Endodermal cell (in vitro differentiated cells): ENCODE measurements around the gene PSMA6. TPM values are rescaled to one million over a fixed set of nuclear protein-coding genes. Genes with fewer than 3 reads are reported as not detected.
A peak's percentile ranks its signal among the peaks of the same experiment; 100 is the strongest.

ENCODE experiments used
- DNase-seq: peaks from one replicate; pipeline ENCODE4 v3.0.0-alpha.2; 2017
- H3K27ac ChIP-seq: 2 replicates; pipeline ENCODE4 v1.5.1; 2013; ENCODE audit warnings: mild to moderate bottlenecking, low read depth, low read length, moderate library complexity
- H3K27me3 ChIP-seq: 2 replicates; pipeline ENCODE4 v1.6.1; 2013; ENCODE audit warnings: mild to moderate bottlenecking, low read length, moderate library complexity; ENCODE audit not compliant: insufficient read depth, control insufficient read depth, poor library complexity, severe bottlenecking
- H3K36me3 ChIP-seq: 2 replicates; pipeline ENCODE4 v1.7.0; 2013; ENCODE audit warnings: mild to moderate bottlenecking, low read length, moderate library complexity; ENCODE audit not compliant: control insufficient read depth, insufficient read depth
- H3K4me1 ChIP-seq: one replicate; pipeline ENCODE4 v1.7.0; 2013; ENCODE audit warnings: low read length; ENCODE audit not compliant: control insufficient read depth, insufficient read depth
- H3K4me3 ChIP-seq: 2 replicates; pipeline ENCODE4 v1.5.1; 2013; ENCODE audit warnings: mild to moderate bottlenecking, low read length, moderate library complexity
- H3K9ac ChIP-seq: 2 replicates; pipeline ENCODE4 v1.6.1; 2013; ENCODE audit warnings: mild to moderate bottlenecking, low read length, moderate library complexity; ENCODE audit not compliant: poor library complexity, severe bottlenecking; ENCODE audit errors: extremely low read depth
- H3K9me3 ChIP-seq: 2 replicates; pipeline ENCODE4 v1.6.1; 2013; ENCODE audit warnings: mild to moderate bottlenecking, low read length, moderate library complexity; ENCODE audit not compliant: control insufficient read depth
- H3K27ac Mint-ChIP-seq: 2 replicates; pipeline ENCODE4 v1.8.0; 2020; ENCODE audit warnings: mixed read lengths
- H3K27me3 Mint-ChIP-seq: 2 replicates; pipeline ENCODE4 v1.8.0; 2021; ENCODE audit warnings: mild to moderate bottlenecking, mixed read lengths; ENCODE audit not compliant: insufficient read depth
- H3K36me3 Mint-ChIP-seq: 2 replicates; pipeline ENCODE4 v1.8.0; 2020; ENCODE audit warnings: low read depth, mixed read lengths
- H3K4me1 Mint-ChIP-seq: 2 replicates; pipeline ENCODE4 v1.8.0; 2020; ENCODE audit warnings: mixed read lengths
- H3K4me3 Mint-ChIP-seq: 2 replicates; pipeline ENCODE4 v1.8.0; 2020; ENCODE audit warnings: mild to moderate bottlenecking, moderate library complexity, mixed read lengths
- H3K9me3 Mint-ChIP-seq: 2 replicates; pipeline ENCODE4 v1.8.0; 2020; ENCODE audit warnings: mild to moderate bottlenecking, mixed read lengths
- CTCF ChIP-seq: fragments of 200-600 bp; sonication (generic); conservative IDR thresholded peaks from 2 replicates; pipeline ENCODE4 v1.5.0; 2021; ENCODE audit warnings: antibody characterized with exemption, mild to moderate bottlenecking
- WGBS, 2 experiments: methylation state at CpG; one replicate each; pipeline versions ENCODE4 v1.1.5 to v1.1.7; 2013; ENCODE audit warnings: missing lambda C conversion rate in 2 of 2, mixed read lengths in 1 of 2; ENCODE audit not compliant: insufficient coverage in 1 of 2, insufficient read length in 1 of 2; 5-methylcytosine and 5-hydroxymethylcytosine counted together
- total RNA-seq, 2 donors: library from RNA; stranded (reverse); fragmentation: NEBNext Ultra II Directional in 1 of 2; extraction: Animal tissue kit (Norgen Biotek cat#: 25700) in 1 of 2; gene quantifications; 2 replicates in 1 of 2; 3 replicates in 1 of 2; pipeline ENCODE4 v1.2.1, GENCODE V29; 2021

PSMA6 gene
- total RNA-seq, 2 donors from 2014 or later = 263 to 277 TPM

DNA sequence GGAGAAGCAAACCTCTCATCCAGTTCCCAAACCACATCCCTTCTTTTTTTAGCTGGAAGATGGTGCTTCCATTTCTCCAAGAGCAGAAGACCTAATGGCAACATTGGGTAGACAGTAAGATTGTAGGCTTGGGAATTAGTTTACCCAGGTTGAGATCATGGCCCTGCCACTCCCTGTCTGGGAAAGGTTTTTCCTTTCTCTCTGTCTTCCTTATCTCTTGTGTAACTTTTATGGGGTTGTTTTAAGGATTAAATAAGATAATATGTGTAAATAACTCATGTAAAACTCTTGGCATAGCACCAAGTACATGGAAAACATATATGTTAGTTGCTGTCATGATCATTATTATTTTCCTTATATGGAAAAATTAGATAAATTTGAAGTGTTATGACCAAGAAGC is 23.2 kb upstream of the PSMA6 start:
- Histone ChIP-seq H3K36me3 (peaks cover 41% of the 10 kb centered on the region), H3K4me3 (no peak overlapping the region), H3K9me3 (no peaks in the 10 kb centered on the region), H3K9ac (no peak overlapping the region), H3K4me1 (no peaks in the 10 kb centered on the region), H3K27ac (no peak overlapping the region), H3K27me3 (no peaks in the 10 kb centered on the region)
- Mint-ChIP-seq H3K4me1 (no peaks in the 10 kb centered on the region), H3K27me3 (no peaks in the 10 kb centered on the region), H3K4me3 (no peak overlapping the region), H3K36me3 (peaks cover 22% of the 10 kb centered on the region), H3K9me3 (no peaks in the 10 kb centered on the region), H3K27ac (no peak overlapping the region)
- TF ChIP-seq CTCF = no peak
- no peak for DNase-seq

GRCh38 chr14:35274805-35275204 is 17.4 kb upstream of the PSMA6 start:
- TF ChIP-seq CTCF = no peak
- Histone ChIP-seq H3K4me1 (no peaks in the 10 kb centered on the region), H3K4me3 (no peak overlapping the region), H3K27ac (no peak overlapping the region), H3K9me3 (no peaks in the 10 kb centered on the region), H3K9ac (no peak overlapping the region), H3K36me3 (peaks cover 53% of the 10 kb centered on the region), H3K27me3 (no peaks in the 10 kb centered on the region)
- WGBS, 2 experiments = 100% methylated on average over 1 of the region's 2 CpGs; no CpG with 5 or more reads in 1 of the 2 experiments
- DNase-seq = no peak
- Mint-ChIP-seq H3K27ac (no peak overlapping the region), H3K36me3 (peaks cover 41% of the 10 kb centered on the region), H3K27me3 (no peaks in the 10 kb centered on the region), H3K4me3 (no peak overlapping the region), H3K4me1 (no peaks in the 10 kb centered on the region), H3K9me3 (no peaks in the 10 kb centered on the region)

GRCh38 chr14:35277179-35277578 is 15.0 kb upstream of the PSMA6 start:
- no peak for TF ChIP-seq CTCF
- no peaks in the 10 kb centered on the region for H3K4me1 ChIP-seq
- H3K4me3 ChIP-seq = no peak overlapping the region
- H3K27ac ChIP-seq = no peak overlapping the region
- no peaks in the 10 kb centered on the region for H3K9me3 ChIP-seq
- Mint-ChIP-seq H3K4me1 (no peaks in the 10 kb centered on the region), H3K9me3 (no peaks in the 10 kb centered on the region), H3K36me3 (peaks cover 41% of the 10 kb centered on the region), H3K27me3 (no peaks in the 10 kb centered on the region), H3K27ac (peak overlapping the region; percentile 22), H3K4me3 (no peak overlapping the region)
- WGBS, 2 experiments = 92 to 93% methylated on average over 4 of the region's 4 CpGs
- no peaks in the 10 kb centered on the region for H3K27me3 ChIP-seq
- peak; percentile 54 for DNase-seq
- peaks cover 41% of the 10 kb centered on the region for H3K36me3 ChIP-seq
- H3K9ac ChIP-seq = no peak overlapping the region
